NB4 (cell line): ENCODE results near the gene MAGIX.
"Not testable (repeated sequence)": the region's sequence is repeated elsewhere in the genome, so short reads cannot be mapped to it uniquely, and the experiment has no call there.

Experiments used
- DNase-seq: peaks from one replicate; pipeline ENCODE4 v3.0.0; 2010; ENCODE audit warnings: low read depth
- H3K4me3 ChIP-seq: one replicate; pipeline ENCODE4 v1.5.1; 2011; ENCODE audit warnings: mild to moderate bottlenecking, low read depth, low read length, moderate library complexity
- CTCF ChIP-seq: IDR thresholded peaks from one replicate; pipeline ENCODE4 v1.5.1; 2012; ENCODE audit warnings: low read depth, low read length
- MAX ChIP-seq: IDR thresholded peaks from 2 replicates; pipeline ENCODE4 v1.6.1; 2011; ENCODE audit warnings: low read depth, low read length
- MYC ChIP-seq: IDR thresholded peaks from 2 replicates; pipeline ENCODE4 v1.6.1; 2011; ENCODE audit warnings: low read depth, low read length
- POLR2A ChIP-seq: IDR thresholded peaks from 2 replicates; pipeline ENCODE4 v1.6.1; 2011; ENCODE audit warnings: mild to moderate bottlenecking; ENCODE audit not compliant: insufficient read length; ENCODE audit errors: extremely low read depth

Gene MAGIX

GRCh38 chrX:49147282-49147681 is 15.3 kb upstream of the MAGIX start:
- DNase-seq, result no peak

GRCh38 chrX:49147936-49148335 is 14.6 kb upstream of the MAGIX start:
- DNase-seq, result no peak
- H3K4me3 ChIP-seq, result no peak overlapping the region
- TF ChIP-seq MYC (no peak), MAX (no peak), POLR2A (no peak), CTCF (no peak)

More at GRCh38 chrX:49147282-49147681, 15.3 kb upstream of the MAGIX start:
- TF ChIP-seq MAX (no peak), POLR2A (no peak), MYC (no peak)
- no peak overlapping the region for H3K4me3 ChIP-seq

GRCh38 chrX:49148390-49149100 is 14.0 kb upstream of the MAGIX start:
- DNase-seq, result peak; percentile 47
- not testable (repeated sequence) for H3K4me3 ChIP-seq

- not testable (repeated sequence) for DNase-seq, H3K4me3 ChIP-seq
Measured at GRCh38 chrX:49149291-49149690, 13.3 kb upstream of the MAGIX start.

- no peak for DNase-seq
- H3K4me3 ChIP-seq, result no peak overlapping the region
- TF ChIP-seq CTCF (no peak), POLR2A (no peak), MAX (no peak), MYC (no peak)
Measured at GRCh38 chrX:49153467-49153866, 9.1 kb upstream of the MAGIX start.

- H3K4me3 ChIP-seq, result peak overlapping the region; percentile 42
- TF ChIP-seq CTCF, result no peak
- no peak for TF ChIP-seq MAX
- no peak for TF ChIP-seq MYC
- no peak for TF ChIP-seq POLR2A
- DNase-seq, result peak; percentile 80
Measured at GRCh38 chrX:49155243-49155899, 7.2 kb upstream of the MAGIX start.

- peak overlapping the region; percentile 42 for H3K4me3 ChIP-seq
- peak; percentile 76 for TF ChIP-seq MAX
- TF ChIP-seq MYC, result peak; percentile 66
- TF ChIP-seq CTCF, result peak; percentile 36
- peak; percentile 34 for TF ChIP-seq POLR2A
- peak; percentile 82 for DNase-seq
Measured at GRCh38 chrX:49155900-49156837, 6.4 kb upstream of the MAGIX start.
